Astrocyte (in vitro differentiated cells and primary cell): ENCODE results near the gene TAF4. TPM values are rescaled to one million over a fixed set of nuclear protein-coding genes. Genes with fewer than 3 reads are reported as not detected.

Experiments used
- DNase-seq: peaks from one replicate; pipeline ENCODE4 v3.0.0-alpha.2; 2010; ENCODE audit warnings: low read depth
- FAIRE-seq: peaks from 2 replicates; lab custom pipeline; 2011; peaks lifted over from hg19 to GRCh38; lab: Jason Lieb, UNC
- H2AFZ ChIP-seq: 2 replicates; pipeline ENCODE4 v1.6.0; 2012; ENCODE audit warnings: low read depth, low read length, inconsistent platforms
- H3K27ac ChIP-seq: 2 replicates; pipeline ENCODE4 v1.5.1; 2011; ENCODE audit warnings: low read depth, low read length, inconsistent platforms
- H3K27me3 ChIP-seq: 2 replicates; pipeline ENCODE4 v1.6.0; 2011; ENCODE audit warnings: low read length, inconsistent platforms; ENCODE audit not compliant: insufficient read depth
- H3K36me3 ChIP-seq: 2 replicates; pipeline ENCODE4 v1.5.1; 2011; ENCODE audit warnings: low read length, inconsistent platforms; ENCODE audit not compliant: insufficient read depth
- H3K4me1 ChIP-seq: 2 replicates; pipeline ENCODE4 v1.5.1; 2011; ENCODE audit warnings: low read length, inconsistent platforms; ENCODE audit not compliant: insufficient read depth
- H3K4me2 ChIP-seq: 2 replicates; pipeline ENCODE4 v1.6.0; 2012; ENCODE audit warnings: low read length, inconsistent platforms
- H3K4me3 ChIP-seq: 2 replicates; pipeline ENCODE4 v1.5.1; 2011; ENCODE audit warnings: low read depth, mild to moderate bottlenecking, low read length, inconsistent platforms; ENCODE audit not compliant: insufficient read depth
- H3K79me2 ChIP-seq: 2 replicates; pipeline ENCODE4 v1.6.0; 2012; ENCODE audit warnings: mild to moderate bottlenecking, low read length, inconsistent platforms; ENCODE audit not compliant: insufficient read depth
- H3K9ac ChIP-seq: 2 replicates; pipeline ENCODE4 v1.6.0; 2012; ENCODE audit warnings: mild to moderate bottlenecking, low read length, inconsistent platforms
- H3K9me3 ChIP-seq: 2 replicates; pipeline ENCODE4 v1.5.1; 2012; ENCODE audit warnings: low read depth, mild to moderate bottlenecking, low read length, inconsistent platforms; ENCODE audit not compliant: insufficient read depth
- H4K20me1 ChIP-seq: 2 replicates; pipeline ENCODE4 v1.6.0; 2012; ENCODE audit warnings: low read length, inconsistent platforms; ENCODE audit not compliant: insufficient read depth
- H3K27ac Mint-ChIP-seq: one replicate; pipeline ENCODE4 v1.8.0; 2021; ENCODE audit warnings: mild to moderate bottlenecking, mixed read lengths; ENCODE audit not compliant: unreplicated experiment
- H3K27me3 Mint-ChIP-seq: one replicate; pipeline ENCODE4 v1.8.0; 2021; ENCODE audit warnings: low read depth, mixed read lengths; ENCODE audit not compliant: unreplicated experiment
- H3K36me3 Mint-ChIP-seq: one replicate; pipeline ENCODE4 v1.8.0; 2021; ENCODE audit warnings: low read depth, mixed read lengths; ENCODE audit not compliant: unreplicated experiment
- H3K4me1 Mint-ChIP-seq: one replicate; pipeline ENCODE4 v1.8.0; 2021; ENCODE audit warnings: low read depth, mixed read lengths; ENCODE audit not compliant: unreplicated experiment
- H3K4me3 Mint-ChIP-seq: one replicate; pipeline ENCODE4 v1.8.0; 2021; ENCODE audit warnings: mild to moderate bottlenecking, moderate library complexity, mixed read lengths; ENCODE audit not compliant: unreplicated experiment
- H3K9me3 Mint-ChIP-seq: one replicate; pipeline ENCODE4 v1.8.0; 2021; ENCODE audit warnings: mild to moderate bottlenecking, mixed read lengths; ENCODE audit not compliant: unreplicated experiment
- CTCF ChIP-seq: IDR thresholded peaks from 2 replicates; pipeline ENCODE4 v1.5.1; 2011; ENCODE audit warnings: low read depth, mild to moderate bottlenecking, inconsistent platforms, low read length, moderate library complexity; ENCODE audit not compliant: insufficient read depth
- EZH2 ChIP-seq: IDR thresholded peaks from 2 replicates; pipeline ENCODE4 v1.6.1; 2012; ENCODE audit warnings: mild to moderate bottlenecking, low read length, inconsistent platforms; ENCODE audit not compliant: insufficient read depth
- total RNA-seq: library from RNA; stranded (reverse); gene quantifications from 2 replicates; pipeline ENCODE4 v1.2.1, GENCODE V29; 2021

Gene TAF4
- total RNA-seq, 1 donor from 2014 or later: 11.8 TPM

GRCh38 chr20:61956396-61957342 is 109.0 kb downstream of the TAF4 start:
- TF ChIP-seq EZH2 (no peak), CTCF (no peak)

GRCh38 chr20:61955668-61956395 is 109.8 kb downstream of the TAF4 start:
- H4K20me1 ChIP-seq: no peaks in the 10 kb centered on the region
- no peak overlapping the region for H3K4me3 ChIP-seq
- FAIRE-seq (no peak), DNase-seq (no peak)
- H3K27ac ChIP-seq: no peak overlapping the region
- H3K4me1 ChIP-seq: peaks cover 3% of the 10 kb centered on the region
- no peak overlapping the region for H3K4me3 Mint-ChIP-seq
- TF ChIP-seq CTCF (no peak), EZH2 (no peak)
- peaks cover 21% of the 10 kb centered on the region for H3K27me3 ChIP-seq
- no peaks in the 10 kb centered on the region for H3K36me3 ChIP-seq
- peak overlapping the region; percentile 56 for H3K4me2 ChIP-seq
- no peaks in the 10 kb centered on the region for H3K9me3 Mint-ChIP-seq
- no peaks in the 10 kb centered on the region for H3K79me2 ChIP-seq
- H3K36me3 Mint-ChIP-seq: no peaks in the 10 kb centered on the region
- H3K4me1 Mint-ChIP-seq: peaks cover 11% of the 10 kb centered on the region
- peaks cover 16% of the 10 kb centered on the region for H3K27me3 Mint-ChIP-seq
- H3K27ac Mint-ChIP-seq: no peak overlapping the region
- no peak overlapping the region for H2AFZ ChIP-seq
- no peak overlapping the region for H3K9ac ChIP-seq
- H3K9me3 ChIP-seq: no peaks in the 10 kb centered on the region

More at GRCh38 chr20:61956396-61957342, 109.0 kb downstream of the TAF4 start:
- H3K27me3 ChIP-seq: peaks cover 21% of the 10 kb centered on the region
- H3K79me2 ChIP-seq: no peaks in the 10 kb centered on the region
- no peak overlapping the region for H3K4me3 ChIP-seq
- no peaks in the 10 kb centered on the region for H4K20me1 ChIP-seq
- H2AFZ ChIP-seq: no peak overlapping the region
- peaks cover 16% of the 10 kb centered on the region for H3K27me3 Mint-ChIP-seq
- FAIRE-seq: no peak
- no peaks in the 10 kb centered on the region for H3K9me3 ChIP-seq
- peak overlapping the region; percentile 56 for H3K4me2 ChIP-seq
- H3K27ac ChIP-seq: no peak overlapping the region
- peaks cover 3% of the 10 kb centered on the region for H3K4me1 ChIP-seq
- no peak overlapping the region for H3K27ac Mint-ChIP-seq
- H3K4me1 Mint-ChIP-seq: peaks cover 11% of the 10 kb centered on the region
- no peaks in the 10 kb centered on the region for H3K36me3 Mint-ChIP-seq
- no peak overlapping the region for H3K4me3 Mint-ChIP-seq
- H3K9ac ChIP-seq: no peak overlapping the region
- peaks cover under 1% of the 10 kb centered on the region for H3K9me3 Mint-ChIP-seq
- H3K36me3 ChIP-seq: no peaks in the 10 kb centered on the region
- DNase-seq: peak; percentile 62
